OCI-LY1 (cell line): ENCODE results near the gene CNNM4.

Source experiments
- H2AFZ ChIP-seq: fragments of 200-600 bp; sonication (generic), shearing (Covaris generic); 2 replicates; pipeline ENCODE4 v1.6.0; 2014; ENCODE audit warnings: antibody characterized with exemption, mild to moderate bottlenecking, low read length
- H3F3A ChIP-seq: fragments of 200-600 bp; sonication (generic), shearing (Covaris generic); 2 replicates; pipeline ENCODE4 v1.6.0; 2014; ENCODE audit warnings: mild to moderate bottlenecking, antibody characterized with exemption, low read length, moderate library complexity; ENCODE audit not compliant: insufficient read depth
- H3K27ac ChIP-seq: fragments of 200-600 bp; sonication (generic); 2 replicates; pipeline ENCODE4 v1.5.1; 2014; ENCODE audit warnings: low read length, mixed run types, mild to moderate bottlenecking, low read depth; ENCODE audit not compliant: poor library complexity, severe bottlenecking
- H3K27me3 ChIP-seq: fragments of 200-600 bp; sonication (generic); 2 replicates; pipeline ENCODE4 v1.6.0; 2014; ENCODE audit warnings: antibody characterized with exemption, mild to moderate bottlenecking, low read length, moderate library complexity; ENCODE audit not compliant: insufficient read depth
- H3K36me3 ChIP-seq: fragments of 200-600 bp; sonication (generic); 2 replicates; pipeline ENCODE4 v1.6.1; 2014; ENCODE audit warnings: mild to moderate bottlenecking, antibody characterized with exemption, low read length, moderate library complexity, mixed read lengths; ENCODE audit not compliant: insufficient read depth
- H3K4me1 ChIP-seq: fragments of 200-600 bp; sonication (generic); 2 replicates; pipeline ENCODE4 v1.5.1; 2014; ENCODE audit warnings: mild to moderate bottlenecking, low read length, moderate library complexity; ENCODE audit not compliant: insufficient read depth, severe bottlenecking
- H3K4me2 ChIP-seq: fragments of 200-600 bp; sonication (generic), shearing (Covaris generic); 2 replicates; pipeline ENCODE4 v1.6.1; 2014; ENCODE audit warnings: low read length
- H3K4me3 ChIP-seq: fragments of 200-600 bp; sonication (generic); 2 replicates; pipeline ENCODE4 v1.5.1; 2014; ENCODE audit warnings: low read length, low read depth, mild to moderate bottlenecking, mixed read lengths; ENCODE audit not compliant: poor library complexity, severe bottlenecking
- H3K79me2 ChIP-seq: fragments of 200-600 bp; shearing (Covaris generic); 2 replicates; pipeline ENCODE4 v1.6.1; 2016; ENCODE audit warnings: mixed run types, low read length, mixed read lengths; ENCODE audit not compliant: insufficient read depth
- H3K9ac ChIP-seq: fragments of 200-600 bp; sonication (generic), shearing (Covaris generic); 2 replicates; pipeline ENCODE4 v1.6.1; 2014; ENCODE audit warnings: mild to moderate bottlenecking, low read length, mixed read lengths
- H3K9me2 ChIP-seq: fragments of 200-600 bp; sonication (generic), shearing (Covaris generic); 2 replicates; pipeline ENCODE4 v1.6.1; 2014; ENCODE audit warnings: low read depth, mild to moderate bottlenecking, low read length, mixed read lengths
- H3K9me3 ChIP-seq: fragments of 200-600 bp; shearing (Covaris generic); 2 replicates; pipeline ENCODE4 v1.6.1; 2014; ENCODE audit warnings: low read length, mixed read lengths
- H4K20me1 ChIP-seq: fragments of 200-600 bp; sonication (generic), shearing (Covaris generic); 2 replicates; pipeline ENCODE4 v1.6.0; 2016; ENCODE audit warnings: mild to moderate bottlenecking, low read length; ENCODE audit not compliant: insufficient read depth
- CTCF ChIP-seq: fragments of 200-600 bp; sonication (generic), shearing (Covaris generic); IDR thresholded peaks from 2 replicates; pipeline ENCODE4 v1.5.1; 2017; ENCODE audit warnings: mild to moderate bottlenecking, antibody characterized with exemption, low read length, moderate library complexity, mixed read lengths
- EZH2 ChIP-seq: fragments of 200-600 bp; sonication (generic), shearing (Covaris generic); IDR thresholded peaks from 2 replicates; pipeline ENCODE4 v1.8.0; 2017; ENCODE audit warnings: borderline replicate concordance, mixed run types, mild to moderate bottlenecking, antibody characterized with exemption, low read length, moderate library complexity, mixed read lengths

The CNNM4 gene

GRCh38 chr2:96810783-96811192, 50.1 kb downstream of the CNNM4 start:
- Histone ChIP-seq H3K9ac (no peak overlapping the region), H3K9me2 (no peaks in the 10 kb centered on the region), H3K79me2 (no peaks in the 10 kb centered on the region), H3K36me3 (no peaks in the 10 kb centered on the region; the same call in 1 of the 2 replicates), H3K4me2 (no peak overlapping the region), H4K20me1 (no peaks in the 10 kb centered on the region), H3F3A (no peaks in the 10 kb centered on the region), H2AFZ (no peak overlapping the region), H3K4me3 (no peak overlapping the region), H3K27me3 (no peaks in the 10 kb centered on the region; the same call in 1 of the 2 replicates), H3K4me1 (peaks cover 16% of the 10 kb centered on the region), H3K9me3 (no peaks in the 10 kb centered on the region), H3K27ac (no peak overlapping the region)
- TF ChIP-seq EZH2 = no peak
- no peak for TF ChIP-seq CTCF

GRCh38 chr2:96811917-96812316, 51.2 kb downstream of the CNNM4 start:
- TF ChIP-seq CTCF = no peak
- TF ChIP-seq EZH2 = no peak
- H3K36me3 ChIP-seq = no peaks in the 10 kb centered on the region
- no peak overlapping the region for H3K9ac ChIP-seq
- H4K20me1 ChIP-seq = no peaks in the 10 kb centered on the region
- no peaks in the 10 kb centered on the region for H3K9me3 ChIP-seq
- no peak overlapping the region for H3K4me3 ChIP-seq
- H3K4me1 ChIP-seq = peaks cover 8% of the 10 kb centered on the region
- H3K27ac ChIP-seq = no peak overlapping the region
- no peaks in the 10 kb centered on the region for H3K27me3 ChIP-seq
- H3K79me2 ChIP-seq = no peaks in the 10 kb centered on the region
- no peaks in the 10 kb centered on the region for H3K9me2 ChIP-seq
- no peaks in the 10 kb centered on the region for H3F3A ChIP-seq
- no peak overlapping the region for H2AFZ ChIP-seq
- no peak overlapping the region for H3K4me2 ChIP-seq

GRCh38 chr2:96813656-96814055, 53.0 kb downstream of the CNNM4 start:
- Histone ChIP-seq H3K9me2 (no peaks in the 10 kb centered on the region), H3K79me2 (no peaks in the 10 kb centered on the region), H3K4me1 (peaks cover 24% of the 10 kb centered on the region)

More at GRCh38 chr2:96813656-96814055, 53.0 kb downstream of the CNNM4 start:
- TF ChIP-seq CTCF = no peak
- no peak for TF ChIP-seq EZH2
- Histone ChIP-seq H2AFZ (no peak overlapping the region), H4K20me1 (no peaks in the 10 kb centered on the region), H3K4me3 (no peak overlapping the region), H3F3A (no peaks in the 10 kb centered on the region), H3K27me3 (no peaks in the 10 kb centered on the region), H3K4me2 (no peak overlapping the region), H3K36me3 (no peaks in the 10 kb centered on the region), H3K9me3 (no peaks in the 10 kb centered on the region), H3K9ac (no peak overlapping the region), H3K27ac (no peak overlapping the region)
